MV-4-11 (cell line): ENCODE data around the gene C3orf18.

Source experiments
- DNase-seq: peaks from one replicate; lab custom pipeline; 2025; lab: John Stamatoyannopoulos, UW

C3orf18 gene

GRCh38 chr3:50603261-50604109, 35.9 kb upstream of the C3orf18 start:
- no peak for DNase-seq

GRCh38 chr3:50602595-50603191, 35.1 kb upstream of the C3orf18 start:
- no peak for DNase-seq

GRCh38 chr3:50600841-50601591, 33.5 kb upstream of the C3orf18 start:
- peak; percentile 98 for DNase-seq

- DNase-seq = peak; percentile 27
Observed at GRCh38 chr3:50600141-50600753, 32.7 kb upstream of the C3orf18 start.

- DNase-seq = no peak
Observed at GRCh38 chr3:50599716-50600118, 32.2 kb upstream of the C3orf18 start.

- no peak for DNase-seq
Observed at GRCh38 chr3:50599115-50599715, 31.7 kb upstream of the C3orf18 start.

- DNase-seq = no peak
Observed at GRCh38 chr3:50594253-50594785, 26.8 kb upstream of the C3orf18 start.

- peak; percentile 74 for DNase-seq
Observed at GRCh38 chr3:50592568-50592967, 25.0 kb upstream of the C3orf18 start.

GRCh38 chr3:50591196-50591741, 23.7 kb upstream of the C3orf18 start:
- DNase-seq = peak; percentile 31

- DNase-seq = no peak
Observed at GRCh38 chr3:50588759-50589433, 21.3 kb upstream of the C3orf18 start.

- no peak for DNase-seq
Observed at GRCh38 chr3:50587806-50588758, 20.5 kb upstream of the C3orf18 start.

- DNase-seq = no peak
Observed at GRCh38 chr3:50587373-50587772, 19.8 kb upstream of the C3orf18 start.

- DNase-seq = no peak
Observed at GRCh38 chr3:50586763-50587070, 19.2 kb upstream of the C3orf18 start.

- no peak for DNase-seq
Observed at GRCh38 chr3:50585919-50586762, 18.6 kb upstream of the C3orf18 start.

- no peak for DNase-seq
Observed at GRCh38 chr3:50584391-50584790, 16.8 kb upstream of the C3orf18 start.

- DNase-seq = no peak
Observed at GRCh38 chr3:50583897-50584296, 16.4 kb upstream of the C3orf18 start.

GRCh38 chr3:50582083-50582482, 14.5 kb upstream of the C3orf18 start:
- DNase-seq = no peak

- no peak for DNase-seq
Observed at GRCh38 chr3:50581459-50581842, 13.9 kb upstream of the C3orf18 start.
